K562 (cell line): Measurements from ENCODE around the gene H2BK1. TPM values are rescaled to one million over a fixed set of nuclear protein-coding genes. Genes with fewer than 3 reads are reported as not detected.

ENCODE experiments used
- ATAC-seq: fragments of 200-7000 bp; cut with Tn5 transposase; 3 replicates; pipeline ENCODE4 v1.9.1; 2020; ENCODE audit warnings: moderate library complexity
- BruUV-seq: library from RNA; stranded (reverse); fragments of 400-500 nt; replicated peaks from 2 replicates; lab custom pipeline; 2021; lab: Mats Ljungman, UMichigan
- CTCF ChIA-PET: fragments of 300-600 bp; formaldehyde crosslinking; extraction: SDS; loops from one replicate; lab custom pipeline; 2021; ENCODE audit warnings: low intra/inter-chr PET ratio; lab: Yijun Ruan, JAX
- POLR2A ChIA-PET: fragments of 300-600, 350-650 bp; sonication (Branson Sonifier 250); formaldehyde crosslinking; extraction: SDS; loops from one replicate; lab custom pipeline; 2021; ENCODE audit warnings: antibody characterized with exemption, inconsistent platforms; lab: Yijun Ruan, JAX
- DNase-seq, 4 experiments: peaks; one replicate each; pipeline versions ENCODE4 v3.0.0 to v3.0.0-alpha.2; 2011 to 2018; ENCODE audit warnings: low spot score in 3 of 4, mixed read lengths in 3 of 4; ENCODE audit errors: extremely low read depth in 1 of 4
- FAIRE-seq: peaks from 2 replicates; lab custom pipeline; 2011; peaks lifted over from hg19 to GRCh38; lab: Jason Lieb, UNC
- H2AFZ ChIP-seq: 2 replicates; pipeline ENCODE4 v1.6.0; 2011; ENCODE audit warnings: low read depth, low read length, control low read depth, inconsistent platforms
- H3K27ac ChIP-seq: fragments of 200-600 bp; 3 replicates; pipeline ENCODE4 v1.8.0; 2011; ENCODE audit warnings: low read depth, mild to moderate bottlenecking, control low read depth, inconsistent platforms, low read length, moderate library complexity, mixed read lengths; ENCODE audit errors: extremely low read depth
- H3K27me3 ChIP-seq, 2 experiments: fragments of 300-600 bp in 1 of 2; 2 replicates in 1 of 2; 3 replicates in 1 of 2; pipeline versions ENCODE4 v1.6.0 to v1.8.0; 2011; ENCODE audit warnings: inconsistent platforms in 2 of 2, low read length in 2 of 2, mild to moderate bottlenecking in 1 of 2, mixed read lengths in 1 of 2, moderate library complexity in 1 of 2; ENCODE audit not compliant: control insufficient read depth in 2 of 2, insufficient read depth in 2 of 2
- H3K36me3 ChIP-seq: fragments of 300-600 bp; 3 replicates; pipeline ENCODE4 v1.8.0; 2011; ENCODE audit warnings: mild to moderate bottlenecking, low read length, inconsistent platforms; ENCODE audit not compliant: control insufficient read depth, insufficient read depth
- H3K4me1 ChIP-seq, 2 experiments: fragments of 200-600 bp in 1 of 2; replicated peaks in 1 of 2; 2 replicates in 1 of 2; 3 replicates in 1 of 2; pipeline versions ENCODE4 v1.5.1 to v1.8.0; 2011; ENCODE audit warnings: inconsistent platforms in 2 of 2, low read length in 2 of 2, mild to moderate bottlenecking in 1 of 2, mixed read lengths in 1 of 2, moderate library complexity in 1 of 2; ENCODE audit not compliant: control insufficient read depth in 2 of 2, insufficient read depth in 2 of 2
- H3K4me2 ChIP-seq: 2 replicates; pipeline ENCODE4 v1.6.1; 2011; ENCODE audit warnings: low read length, control low read depth, inconsistent platforms, mixed read lengths; ENCODE audit not compliant: insufficient read depth
- H3K4me3 ChIP-seq: fragments of 200-600 bp; sonication (generic), shearing (Covaris generic); 2 replicates; pipeline ENCODE4 v1.5.1; 2016; ENCODE audit warnings: control low read depth, inconsistent platforms
- H3K79me2 ChIP-seq: fragments of 200-600 bp; 3 replicates; pipeline ENCODE4 v1.8.0; 2011; ENCODE audit warnings: low read length, inconsistent platforms; ENCODE audit not compliant: control insufficient read depth, insufficient read depth
- H3K9ac ChIP-seq, 2 experiments: 2 replicates each; pipeline versions ENCODE4 v1.6.0 to v1.6.1; 2011; ENCODE audit warnings: low read depth in 2 of 2, low read length in 2 of 2, control low read depth in 1 of 2, inconsistent platforms in 1 of 2, mild to moderate bottlenecking in 1 of 2, mixed read lengths in 1 of 2; ENCODE audit not compliant: insufficient read depth in 1 of 2
- H3K9me1 ChIP-seq: one replicate; pipeline ENCODE4 v1.6.0; 2011; ENCODE audit warnings: inconsistent platforms, mild to moderate bottlenecking, low read length, moderate library complexity; ENCODE audit not compliant: control insufficient read depth, insufficient read depth
- H3K9me3 ChIP-seq: replicated peaks from 2 replicates; pipeline ENCODE4 v1.5.1; 2011; ENCODE audit warnings: low read depth, low read length, inconsistent platforms; ENCODE audit not compliant: control insufficient read depth, insufficient read depth
- H4K20me1 ChIP-seq: replicated peaks from 2 replicates; pipeline ENCODE4 v1.6.1; 2011; ENCODE audit warnings: low read length, inconsistent platforms, mixed read lengths; ENCODE audit not compliant: control insufficient read depth, insufficient read depth
- CEBPB ChIP-seq: fragments of 450-650 bp; IDR thresholded peaks from 2 replicates; pipeline ENCODE4 v1.6.1; 2016; ENCODE audit warnings: missing genetic modification characterization, missing compliant biosample characterization
- CTBP1 ChIP-seq: fragments of 450-650 bp; IDR thresholded peaks from 2 replicates; pipeline ENCODE4 v1.6.1; 2016; ENCODE audit warnings: borderline replicate concordance
- ETV1 ChIP-seq: fragments of 450-650 bp; conservative IDR thresholded peaks from 2 replicates; pipeline ENCODE4 v1.6.1; 2016; ENCODE audit warnings: missing genetic modification characterization, control low read depth, low read depth, missing compliant biosample characterization
- FIP1L1 ChIP-seq: fragments of 200-400 bp; formaldehyde crosslinking; IDR thresholded peaks from 2 replicates; pipeline ENCODE4 v1.6.1; 2018; ENCODE audit warnings: mild to moderate bottlenecking, low read depth, low read length; ENCODE audit not compliant: poor library complexity, severe bottlenecking
- MBD2 ChIP-seq: sonication (generic); IDR thresholded peaks from 2 replicates; pipeline ENCODE4 v1.6.1; 2016; ENCODE audit warnings: low read depth, borderline replicate concordance
- REST ChIP-seq, 2 experiments: fragments of 450-650 bp; formaldehyde crosslinking in 1 of 2; IDR thresholded peaks; 2 replicates each; pipeline versions ENCODE4 v1.4.0 to v1.6.1; 2014 to 2020; ENCODE audit warnings: mild to moderate bottlenecking in 2 of 2, borderline replicate concordance in 1 of 2, low read depth in 1 of 2
- RNF219 ChIP-seq: fragments of 250-450 bp; sonication (Bioruptor Pico); IDR thresholded peaks from 2 replicates; pipeline ENCODE4 v1.5.0; 2022; ENCODE audit warnings: mild to moderate bottlenecking
- SRF ChIP-seq, 2 experiments: fragments of 250-450, 450-650 bp in 1 of 2; sonication (Bioruptor Pico) in 1 of 2; sonication (generic) in 1 of 2; formaldehyde crosslinking; IDR thresholded peaks; 2 replicates each; pipeline versions ENCODE4 v1.5.0 to v1.5.1; 2020 to 2022; ENCODE audit warnings: mild to moderate bottlenecking in 1 of 2, missing genetic modification reagents in 1 of 2
- THRAP3 ChIP-seq: fragments of 450-650 bp; IDR thresholded peaks from 2 replicates; pipeline ENCODE4 v1.6.1; 2016; ENCODE audit warnings: mild to moderate bottlenecking, inconsistent platforms, borderline replicate concordance
- ZNF551 ChIP-seq: fragments of 250-450 bp; sonication (Bioruptor Pico); IDR thresholded peaks from 2 replicates; pipeline ENCODE4 v1.5.0; 2021; ENCODE audit warnings: mild to moderate bottlenecking, moderate library complexity
- WGBS: fragments of 100-300 bp; shearing (Covaris generic); methylation state at CpG from one replicate; pipeline ENCODE4 v1.1.6; 2016; ENCODE audit warnings: low coverage, mixed read lengths; ENCODE audit not compliant: insufficient coverage; ENCODE audit errors: missing lambda C conversion rate; 5-methylcytosine and 5-hydroxymethylcytosine counted together
- in situ Hi-C: fragments of 300-500 bp; cut with MboI; formaldehyde crosslinking; loops from 4 replicates; pipeline ENCODE4 v1.15.0; 2018; ENCODE audit warnings: inconsistent platforms, mixed read lengths
- intact Hi-C: fragments of 100-400 bp; cut with micrococcal nuclease; formaldehyde crosslinking; loops from 2 replicates; pipeline ENCODE4 v1.14.2; 2022
- polyA plus RNA-seq, 8 experiments: library from polyadenylated mRNA; depleted of rRNA in 4 of 8; stranded (reverse) in 5 of 8; unstranded in 3 of 8; fragments of >200 nt; fragmentation: Nextera tagmentation in 2 of 8; fragmentation: Illumina TruSeq in 1 of 8; extraction: Ambion mirVana in 2 of 8; extraction: Trizol in 1 of 8; gene quantifications; 2 replicates each; pipeline versions ENCODE4 v1.2.1 to v1.2.3, GENCODE V29; 2011 to 2014; ENCODE audit warnings: inconsistent platforms in 1 of 8, missing spikeins in 1 of 8
- total RNA-seq, 7 experiments: library from RNA; depleted of rRNA in 6 of 7; stranded (reverse); fragments of >200 nt in 6 of 7; fragmentation: Illumina TruSeq in 2 of 7; extraction: Trizol in 2 of 7; gene quantifications; 2 replicates each; pipeline versions ENCODE4 v1.2.1 to v1.2.3, GENCODE V29; 2011 to 2021; ENCODE audit warnings: low replicate concordance in 1 of 7

Gene H2BK1
- total and polyA plus RNA-seq, 9 of the 15 experiments (the other 6 are each of a cell fraction or from before 2014, with no cell fraction given), result not detected

- ATAC-seq, result no peak
- no peak overlapping the region for H2AFZ ChIP-seq
- no peaks in the 10 kb centered on the region for H3K79me2 ChIP-seq
- peaks cover 25 to 70% of the 10 kb centered on the region in 2 experiments for H3K4me1 ChIP-seq
- peaks cover 33% of the 10 kb centered on the region; the same call in 1 of the 2 replicates for H4K20me1 ChIP-seq
- DNase-seq, result no peak
- H3K9ac ChIP-seq, result no peak overlapping the region
- 31% methylated on average over 13 of the region's 13 CpGs for WGBS
- in situ Hi-C loops, result no loop called here
- H3K4me2 ChIP-seq, result no peak overlapping the region
- no peak for FAIRE-seq
- H3K36me3 ChIP-seq, result no peaks in the 10 kb centered on the region
- peaks cover 8% of the 10 kb centered on the region for H3K9me1 ChIP-seq
- no peak overlapping the region for H3K4me3 ChIP-seq
- CTCF ChIA-PET, result interaction anchor here (0.6 to 3.6 kb wide), 6 partner anchors 42 to 202 kb away, joined by 4 to 32 read pairs (median 8); no protein-coding TSS in a partner anchor
- BruUV-seq, result no TSS peak
- H3K27me3 ChIP-seq, result peaks cover 4 to 36% of the 10 kb centered on the region in 2 experiments; a peak in 3 of 5 replicates
- no peak overlapping the region for H3K27ac ChIP-seq
- TF ChIP-seq MBD2, result no peak
- TF ChIP-seq RNF219 (CRISPR knock-in tag), result no peak
- no peak for TF ChIP-seq ZNF551
- TF ChIP-seq CTBP1, result no peak
- no peak for TF ChIP-seq SRF (CRISPR knock-in tag; IDR thresholded peaks at IDR 0.05)
- TF ChIP-seq CEBPB (tag), result no peak
- TF ChIP-seq REST (IDR thresholded peaks at IDR 0.05; ENCODE audit: borderline replicate concordance), result no peak
- no peak for TF ChIP-seq REST (CRISPR knock-in tag; IDR thresholded peaks at IDR 0.05; ENCODE audit: low read depth)
- no peak for TF ChIP-seq FIP1L1
- no peak for TF ChIP-seq ETV1 (tag)
- TF ChIP-seq THRAP3, result no peak
- H3K9me3 ChIP-seq, result no peaks in the 10 kb centered on the region
- POLR2A ChIA-PET, result interaction anchor here (1.2 to 2.2 kb wide), 2 partner anchors 10 kb away, joined by 6 to 13 read pairs; no protein-coding TSS in a partner anchor
- intact Hi-C loops, result no loop called here
These were observed 36.0 kb upstream of the H2BK1 start for GRCh38 chr7:151246102-151246850.
